Endothelial cell of umbilical vein (primary cell): Measurements from ENCODE around the gene BCAR3. TPM values are rescaled to one million over a fixed set of nuclear protein-coding genes. Genes with fewer than 3 reads are reported as not detected.

Source experiments
- BruUV-seq: library from RNA; stranded (reverse); fragments of 400-500 nt; replicated peaks from 2 replicates; lab custom pipeline; 2021; lab: Mats Ljungman, UMichigan
- CTCF ChIA-PET: fragments of 300-600, 350-600 bp; sonication (Branson Sonifier 250); formaldehyde crosslinking; loops from one replicate; lab custom pipeline; 2021; ENCODE audit warnings: antibody characterized with exemption, inconsistent platforms; lab: Charles Lee
- POLR2A ChIA-PET: fragments of 300-600, 350-600 bp; sonication (Branson Sonifier 250); formaldehyde crosslinking; loops from one replicate; lab custom pipeline; 2021; ENCODE audit warnings: antibody characterized with exemption, inconsistent platforms; lab: Charles Lee
- DNase-seq: peaks from one replicate; pipeline ENCODE4 v3.0.0-alpha.2; 2011; ENCODE audit warnings: low read depth, low spot score
- FAIRE-seq: peaks from 2 replicates; lab custom pipeline; 2011; peaks lifted over from hg19 to GRCh38; lab: Jason Lieb, UNC
- H2AFZ ChIP-seq: 2 replicates; pipeline ENCODE4 v1.6.0; 2012; ENCODE audit warnings: low read depth, low read length, control low read depth, inconsistent platforms
- H3K27ac ChIP-seq: 2 replicates; pipeline ENCODE4 v1.5.1; 2011; ENCODE audit warnings: low read depth, mild to moderate bottlenecking, control low read depth, low read length, moderate library complexity; ENCODE audit not compliant: insufficient read depth
- H3K27me3 ChIP-seq, 2 experiments: 2 replicates each; pipeline versions ENCODE4 v1.6.0 to v1.6.1; 2011; ENCODE audit warnings: low read length in 2 of 2, mixed read lengths in 1 of 2; ENCODE audit not compliant: control insufficient read depth in 2 of 2, insufficient read depth in 2 of 2
- H3K36me3 ChIP-seq, 2 experiments: 2 replicates in 1 of 2; 3 replicates in 1 of 2; pipeline ENCODE4 v1.5.1; 2011; ENCODE audit warnings: low read length in 2 of 2, mild to moderate bottlenecking in 1 of 2, moderate library complexity in 1 of 2; ENCODE audit not compliant: control insufficient read depth in 2 of 2, insufficient read depth in 2 of 2; ENCODE audit errors: extremely low read depth in 1 of 2
- H3K4me1 ChIP-seq: 3 replicates; pipeline ENCODE4 v1.5.1; 2011; ENCODE audit warnings: mild to moderate bottlenecking, low read length; ENCODE audit not compliant: control insufficient read depth, insufficient read depth; ENCODE audit errors: extremely low read depth
- H3K4me2 ChIP-seq: 2 replicates; pipeline ENCODE4 v1.6.1; 2011; ENCODE audit warnings: low read length, control low read depth, mixed read lengths; ENCODE audit not compliant: insufficient read depth
- H3K4me3 ChIP-seq, 3 experiments: fragments of 200-600 bp in 1 of 3; sonication (generic), shearing (Covaris generic) in 1 of 3; replicated peaks in 1 of 3; 2 replicates each; pipeline ENCODE4 v1.5.1; 2011 to 2016; ENCODE audit warnings: control low read depth in 3 of 3, low read length in 3 of 3, mild to moderate bottlenecking in 2 of 3, inconsistent platforms in 1 of 3, low read depth in 1 of 3, moderate library complexity in 1 of 3; ENCODE audit not compliant: insufficient read depth in 1 of 3
- H3K79me2 ChIP-seq: 2 replicates; pipeline ENCODE4 v1.6.0; 2012; ENCODE audit warnings: low read length, inconsistent platforms; ENCODE audit not compliant: control insufficient read depth, insufficient read depth
- H3K9ac ChIP-seq: replicated peaks from 2 replicates; pipeline ENCODE3; 2011; ENCODE audit warnings: low read length, control low read depth; ENCODE audit not compliant: insufficient read depth; ENCODE audit errors: extremely low read depth
- H3K9me1 ChIP-seq: replicated peaks from 3 replicates; pipeline ENCODE4 v1.6.0; 2011; ENCODE audit warnings: mild to moderate bottlenecking, low read length; ENCODE audit not compliant: control insufficient read depth, insufficient read depth; ENCODE audit errors: extremely low read depth
- H3K9me3 ChIP-seq: replicated peaks from 2 replicates; pipeline ENCODE4 v1.5.1; 2012; ENCODE audit warnings: low read length, inconsistent platforms; ENCODE audit not compliant: control insufficient read depth, insufficient read depth
- H4K20me1 ChIP-seq: replicated peaks from 2 replicates; pipeline ENCODE3; 2011; ENCODE audit warnings: mild to moderate bottlenecking, low read length; ENCODE audit not compliant: control insufficient read depth, insufficient read depth; ENCODE audit errors: extremely low read depth
- EZH2 ChIP-seq: IDR thresholded peaks from 2 replicates; pipeline ENCODE4 v1.6.1; 2012; ENCODE audit warnings: borderline replicate concordance, low read depth, mild to moderate bottlenecking, moderate library complexity, low read length, inconsistent platforms; ENCODE audit not compliant: severe bottlenecking
- FOS ChIP-seq: IDR thresholded peaks from 2 replicates; pipeline ENCODE4 v1.6.1; 2011; ENCODE audit warnings: mild to moderate bottlenecking, low read length, moderate library complexity, borderline replicate concordance; ENCODE audit not compliant: insufficient read depth
- GATA2 ChIP-seq: IDR thresholded peaks from 2 replicates; pipeline ENCODE4 v1.7.0; 2011; ENCODE audit warnings: low read depth, mild to moderate bottlenecking, moderate library complexity, mixed read lengths, low read length; ENCODE audit not compliant: insufficient read length, insufficient read depth
- JUN ChIP-seq: IDR thresholded peaks from 2 replicates; pipeline ENCODE4 v1.6.1; 2011; ENCODE audit warnings: borderline replicate concordance, low read depth; ENCODE audit not compliant: insufficient read length, insufficient read depth
- MAX ChIP-seq: IDR thresholded peaks from 2 replicates; pipeline ENCODE4 v1.6.1; 2011; ENCODE audit not compliant: insufficient read depth, insufficient read length
- MYC ChIP-seq: IDR thresholded peaks from one replicate; pipeline ENCODE4 v1.6.1; 2011; ENCODE audit warnings: mild to moderate bottlenecking, low read depth, low read length
- POLR2A ChIP-seq: IDR thresholded peaks from 2 replicates; pipeline ENCODE4 v1.6.1; 2012; ENCODE audit warnings: low read depth, mild to moderate bottlenecking, control low read depth, low read length
- POLR2AphosphoS5 ChIP-seq: IDR thresholded peaks from 2 replicates; pipeline ENCODE4 v1.6.1; 2012; ENCODE audit warnings: low read depth, mild to moderate bottlenecking, control low read depth, low read length, moderate library complexity; ENCODE audit not compliant: insufficient read depth
- dilution Hi-C: fragments of 300-500 bp; cut with MboI; formaldehyde crosslinking; loops from one replicate; pipeline ENCODE4 v1.15.0; 2019; ENCODE audit warnings: low sequenced_read_pairs; ENCODE audit not compliant: extremely low pct_ligation_motif_present
- intact Hi-C: fragments of 100-400 bp; cut with micrococcal nuclease; formaldehyde crosslinking; loops from one replicate; pipeline ENCODE4 v1.10.0; 2022
- polyA plus RNA-seq, 4 experiments: library from polyadenylated mRNA; depleted of rRNA in 3 of 4; stranded (reverse) in 3 of 4; unstranded in 1 of 4; fragments of >200 nt; gene quantifications; 2 replicates each; pipeline versions ENCODE4 v1.2.1 to v1.2.3, GENCODE V29; 2011 to 2012; ENCODE audit warnings: missing spikeins in 1 of 4
- total RNA-seq: library from RNA; stranded (reverse); gene quantifications from 2 replicates; pipeline ENCODE4 v1.2.3, GENCODE V29; 2021
- TF ChIP-seq, protein P1 (sequence below), 2 donors: IDR thresholded peaks; 1 replicate in 1 of 2; 2 replicates in 1 of 2; pipeline ENCODE4 v1.5.1; 2011; ENCODE audit warnings: low read length in 2 of 2, mild to moderate bottlenecking in 2 of 2, moderate library complexity in 2 of 2, control low read depth in 1 of 2, inconsistent platforms in 1 of 2, low read depth in 1 of 2; ENCODE audit not compliant: insufficient read depth in 1 of 2; ENCODE audit errors: extremely low read depth in 1 of 2

Gene BCAR3
- total and polyA plus RNA-seq, 2 donors (not counting 3 experiments of a cell fraction or from before 2014, with no cell fraction given) = 17.5 to 32.9 TPM

DNA sequence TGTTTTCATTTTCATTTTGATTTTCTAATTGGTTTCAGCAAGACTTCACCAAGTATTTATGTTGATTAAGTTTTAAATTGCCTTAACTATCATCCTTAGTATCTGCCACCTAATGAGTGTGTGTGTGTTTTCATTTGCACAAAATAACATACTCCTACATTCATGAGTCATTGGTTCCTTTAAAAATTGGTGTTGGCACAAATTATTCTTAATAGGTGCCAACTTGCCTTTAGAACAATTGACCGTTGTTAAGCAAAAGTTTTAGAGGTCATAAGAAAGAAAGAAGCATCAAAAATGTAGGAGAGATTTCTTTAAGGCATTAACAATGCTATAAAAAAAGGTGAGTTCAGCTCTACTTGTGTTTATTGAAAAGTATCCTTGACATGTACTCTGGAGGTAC, 156.2 kb downstream of the BCAR3 start:
- CTCF ChIA-PET = interaction anchor here (1.0 kb wide), 1 partner anchor 12 kb away, joined by 3 read pairs; no protein-coding TSS in a partner anchor
- Histone ChIP-seq H3K4me1 (peaks cover 15% of the 10 kb centered on the region), H3K27ac (no peak overlapping the region), H3K4me2 (peak overlapping the region; percentile 30), H3K9me1 (no peaks in the 10 kb centered on the region), H4K20me1 (no peaks in the 10 kb centered on the region), H3K9ac (no peak overlapping the region), H3K4me3 (no peak overlapping the region), H2AFZ (no peak overlapping the region), H3K27me3 (no peaks in the 10 kb centered on the region), H3K79me2 (peaks cover 2% of the 10 kb centered on the region), H3K36me3 (peaks cover 0 to 7% of the 10 kb centered on the region in 2 experiments), H3K9me3 (no peaks in the 10 kb centered on the region)
- POLR2A ChIA-PET = interaction anchor here (0.6 kb wide), 1 partner anchor 17 kb away, joined by 3 read pairs; no protein-coding TSS in a partner anchor
- DNase-seq (peak; percentile 82), FAIRE-seq (peak; percentile 76)
- intact Hi-C loops (no loop called here), dilution Hi-C loops (no loop called here)
- TF ChIP-seq FOS (peak; percentile 29), GATA2 (no peak), MYC (no peak), POLR2A (no peak), POLR2AphosphoS5 (no peak), EZH2 (no peak), MAX (no peak), JUN (peak; percentile 44)
- TF ChIP-seq, protein P1, sequence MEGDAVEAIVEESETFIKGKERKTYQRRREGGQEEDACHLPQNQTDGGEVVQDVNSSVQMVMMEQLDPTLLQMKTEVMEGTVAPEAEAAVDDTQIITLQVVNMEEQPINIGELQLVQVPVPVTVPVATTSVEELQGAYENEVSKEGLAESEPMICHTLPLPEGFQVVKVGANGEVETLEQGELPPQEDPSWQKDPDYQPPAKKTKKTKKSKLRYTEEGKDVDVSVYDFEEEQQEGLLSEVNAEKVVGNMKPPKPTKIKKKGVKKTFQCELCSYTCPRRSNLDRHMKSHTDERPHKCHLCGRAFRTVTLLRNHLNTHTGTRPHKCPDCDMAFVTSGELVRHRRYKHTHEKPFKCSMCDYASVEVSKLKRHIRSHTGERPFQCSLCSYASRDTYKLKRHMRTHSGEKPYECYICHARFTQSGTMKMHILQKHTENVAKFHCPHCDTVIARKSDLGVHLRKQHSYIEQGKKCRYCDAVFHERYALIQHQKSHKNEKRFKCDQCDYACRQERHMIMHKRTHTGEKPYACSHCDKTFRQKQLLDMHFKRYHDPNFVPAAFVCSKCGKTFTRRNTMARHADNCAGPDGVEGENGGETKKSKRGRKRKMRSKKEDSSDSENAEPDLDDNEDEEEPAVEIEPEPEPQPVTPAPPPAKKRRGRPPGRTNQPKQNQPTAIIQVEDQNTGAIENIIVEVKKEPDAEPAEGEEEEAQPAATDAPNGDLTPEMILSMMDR (IDR thresholded peaks at IDR 0.05; ENCODE audit: extremely low read depth in 1 of 2, insufficient read depth in 1 of 2, low read depth in 1 of 2, low read length in 2 of 2) = no peak
- no TSS peak for BruUV-seq
